ENCODE data around the gene LIME1.

LIME1 gene, protein sequence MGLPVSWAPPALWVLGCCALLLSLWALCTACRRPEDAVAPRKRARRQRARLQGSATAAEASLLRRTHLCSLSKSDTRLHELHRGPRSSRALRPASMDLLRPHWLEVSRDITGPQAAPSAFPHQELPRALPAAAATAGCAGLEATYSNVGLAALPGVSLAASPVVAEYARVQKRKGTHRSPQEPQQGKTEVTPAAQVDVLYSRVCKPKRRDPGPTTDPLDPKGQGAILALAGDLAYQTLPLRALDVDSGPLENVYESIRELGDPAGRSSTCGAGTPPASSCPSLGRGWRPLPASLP

DNA sequence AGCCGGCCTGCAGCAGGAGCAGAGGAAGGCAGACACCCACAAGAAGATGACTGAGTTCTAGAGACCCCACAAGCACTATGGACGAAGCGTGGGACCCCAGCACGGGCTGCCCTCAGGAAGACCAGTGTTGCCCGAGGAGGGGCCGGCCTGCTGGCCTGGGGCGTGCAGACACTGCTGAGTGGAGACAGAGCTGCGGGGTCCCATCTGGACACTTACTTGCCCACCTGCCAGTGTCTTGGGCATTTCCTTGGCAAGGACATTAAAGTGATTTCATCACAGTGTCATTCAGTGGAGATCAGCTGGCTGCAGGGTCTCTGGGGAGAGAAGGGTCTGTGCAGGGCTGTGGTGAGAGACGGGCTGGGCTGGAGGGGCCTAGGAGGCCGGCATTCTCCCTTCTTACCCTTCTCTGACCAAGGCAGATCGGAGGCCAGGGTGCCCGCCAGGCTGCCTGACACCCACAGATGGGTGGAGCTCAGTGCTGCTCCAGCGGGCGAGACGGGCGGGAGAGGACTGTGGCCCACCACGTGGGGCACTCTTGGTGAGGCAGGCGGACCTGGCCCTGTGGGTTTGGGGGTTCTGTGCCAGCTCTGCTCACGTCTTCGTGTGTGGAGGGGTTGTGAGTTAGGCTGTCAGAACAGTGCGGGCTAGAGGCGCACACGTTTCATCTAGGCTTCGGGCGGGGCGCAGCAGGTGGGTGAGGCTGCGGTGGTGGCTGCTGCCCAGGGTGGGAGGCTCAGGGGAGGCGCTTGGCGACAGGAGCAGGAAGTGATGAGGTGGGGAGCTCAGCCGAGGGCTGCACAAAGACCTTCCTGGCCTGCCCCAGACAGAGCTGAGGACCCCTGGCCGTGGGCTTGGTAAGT is at the start of gene LIME1:
Gene LIME1, plus strand, starts transcription at position 806 of the 860 bp plus-strand sequence. CDS start 886 bp downstream, outside the sequence.
- DNase-seq (ENCODE audit: low read depth in 3 of 3, low spot score in 1 of 3), result peak in 2 of 3 donors; percentile 46 to 60

DNA sequence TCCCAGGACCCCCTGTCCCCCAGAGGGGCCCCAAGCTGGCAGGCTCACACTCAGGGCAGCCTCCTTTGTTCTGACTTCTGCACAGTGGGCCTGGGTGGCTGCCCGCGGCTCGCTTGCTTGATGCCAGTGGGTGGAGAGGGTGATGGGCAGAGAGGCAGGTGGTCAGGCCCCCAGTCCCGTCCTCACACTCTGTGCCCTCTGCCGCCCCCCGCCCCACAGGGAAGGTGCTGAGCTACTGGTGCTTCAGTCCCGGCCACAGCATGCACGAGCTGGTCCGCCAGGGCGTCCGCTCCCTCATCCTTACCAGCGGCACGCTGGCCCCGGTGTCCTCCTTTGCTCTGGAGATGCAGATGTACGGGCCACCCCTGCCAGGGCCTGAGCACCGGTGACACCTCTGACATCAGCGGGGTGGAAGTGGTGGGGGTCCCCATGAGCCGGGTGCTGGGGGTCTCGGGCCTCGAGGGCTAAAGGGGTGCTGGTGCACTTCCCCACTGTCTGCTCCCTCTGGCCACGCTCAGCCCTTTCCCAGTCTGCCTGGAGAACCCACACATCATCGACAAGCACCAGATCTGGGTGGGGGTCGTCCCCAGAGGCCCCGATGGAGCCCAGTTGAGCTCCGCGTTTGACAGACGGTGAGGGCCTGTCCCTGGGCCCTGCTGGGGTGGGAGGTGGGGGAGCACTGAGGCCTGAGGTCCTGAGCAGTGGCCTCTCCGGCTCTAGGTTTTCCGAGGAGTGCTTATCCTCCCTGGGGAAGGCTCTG is 48.9 kb upstream of the LIME1 start:
- DNase-seq (ENCODE audit: low read depth in 3 of 3, low spot score in 1 of 3), result no peak

DNA sequence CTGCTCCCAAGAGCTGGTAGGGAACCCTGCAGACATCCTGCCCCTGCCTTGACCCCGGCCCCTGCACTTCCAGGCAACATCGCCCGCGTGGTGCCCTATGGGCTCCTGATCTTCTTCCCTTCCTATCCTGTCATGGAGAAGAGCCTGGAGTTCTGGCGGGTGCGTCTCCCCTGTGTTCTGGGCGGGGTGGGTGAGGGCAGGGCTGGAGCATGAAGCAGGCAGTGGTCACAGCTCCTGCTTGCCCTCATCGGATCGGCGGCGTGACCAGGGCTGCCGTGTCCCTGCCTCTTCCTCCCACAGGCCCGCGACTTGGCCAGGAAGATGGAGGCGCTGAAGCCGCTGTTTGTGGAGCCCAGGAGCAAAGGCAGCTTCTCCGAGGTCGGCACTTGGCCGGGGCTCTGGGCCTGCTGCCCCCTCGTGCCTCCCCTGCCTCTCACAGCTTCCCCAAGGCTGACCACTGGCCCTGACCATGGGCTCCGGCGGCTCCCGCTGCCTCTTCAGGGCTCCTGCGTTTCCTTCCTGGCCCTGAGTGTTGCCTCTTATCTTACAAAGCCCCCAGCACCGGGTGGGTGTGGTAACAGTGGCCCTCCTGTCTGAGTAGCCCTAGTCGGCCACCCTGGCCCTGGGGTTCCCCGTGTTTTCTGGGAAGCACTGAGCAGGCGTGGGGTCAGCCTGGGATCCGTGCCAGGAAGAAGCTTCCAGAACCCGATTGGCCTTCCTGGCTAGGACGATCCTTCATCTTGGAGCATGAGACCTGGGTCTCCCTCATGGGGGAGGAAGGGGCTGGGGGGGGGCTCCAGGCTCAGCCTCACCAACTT is 48.0 kb upstream of the LIME1 start:
- no peak for DNase-seq (ENCODE audit: low read depth in 3 of 3, low spot score in 1 of 3)

DNA sequence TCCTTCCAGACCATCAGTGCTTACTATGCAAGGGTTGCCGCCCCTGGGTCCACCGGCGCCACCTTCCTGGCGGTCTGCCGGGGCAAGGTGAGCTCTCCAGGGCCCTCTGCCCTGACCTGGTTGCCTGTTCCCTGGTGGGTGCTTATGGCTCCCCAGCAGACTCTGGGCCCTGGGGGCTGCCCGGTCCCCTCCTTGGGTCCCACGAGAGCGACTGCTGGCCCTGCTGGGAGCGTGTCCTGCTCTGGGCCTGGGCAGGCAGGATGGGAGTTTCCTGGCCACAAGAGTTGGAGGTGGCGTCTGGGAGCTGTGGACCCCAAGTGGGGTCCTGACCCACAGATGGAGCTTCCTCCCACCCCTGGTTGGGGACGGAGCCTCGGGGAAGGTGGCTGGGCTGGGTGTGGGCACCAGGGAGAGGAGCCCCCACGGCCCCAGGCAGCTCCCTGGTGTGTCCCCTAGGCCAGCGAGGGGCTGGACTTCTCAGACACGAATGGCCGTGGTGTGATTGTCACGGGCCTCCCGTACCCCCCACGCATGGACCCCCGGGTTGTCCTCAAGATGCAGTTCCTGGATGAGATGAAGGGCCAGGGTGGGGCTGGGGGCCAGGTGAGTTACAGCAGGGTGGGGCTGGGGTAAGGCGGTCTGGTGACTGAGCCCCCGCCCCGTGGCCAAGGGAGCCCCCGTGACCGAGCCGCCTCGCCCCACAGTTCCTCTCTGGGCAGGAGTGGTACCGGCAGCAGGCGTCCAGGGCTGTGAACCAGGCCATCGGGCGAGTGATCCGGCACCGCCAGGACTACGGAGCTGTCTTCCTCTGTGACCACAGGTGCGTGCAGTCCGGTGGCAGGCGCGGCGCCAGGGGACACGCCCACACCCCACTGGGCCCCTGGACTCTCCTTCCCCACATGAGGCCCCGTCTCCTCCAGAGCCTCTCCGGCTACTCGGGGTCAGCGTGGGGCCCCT is 47.1 kb upstream of the LIME1 start:
- no peak for DNase-seq (ENCODE audit: low read depth in 3 of 3, low spot score in 1 of 3)

DNA sequence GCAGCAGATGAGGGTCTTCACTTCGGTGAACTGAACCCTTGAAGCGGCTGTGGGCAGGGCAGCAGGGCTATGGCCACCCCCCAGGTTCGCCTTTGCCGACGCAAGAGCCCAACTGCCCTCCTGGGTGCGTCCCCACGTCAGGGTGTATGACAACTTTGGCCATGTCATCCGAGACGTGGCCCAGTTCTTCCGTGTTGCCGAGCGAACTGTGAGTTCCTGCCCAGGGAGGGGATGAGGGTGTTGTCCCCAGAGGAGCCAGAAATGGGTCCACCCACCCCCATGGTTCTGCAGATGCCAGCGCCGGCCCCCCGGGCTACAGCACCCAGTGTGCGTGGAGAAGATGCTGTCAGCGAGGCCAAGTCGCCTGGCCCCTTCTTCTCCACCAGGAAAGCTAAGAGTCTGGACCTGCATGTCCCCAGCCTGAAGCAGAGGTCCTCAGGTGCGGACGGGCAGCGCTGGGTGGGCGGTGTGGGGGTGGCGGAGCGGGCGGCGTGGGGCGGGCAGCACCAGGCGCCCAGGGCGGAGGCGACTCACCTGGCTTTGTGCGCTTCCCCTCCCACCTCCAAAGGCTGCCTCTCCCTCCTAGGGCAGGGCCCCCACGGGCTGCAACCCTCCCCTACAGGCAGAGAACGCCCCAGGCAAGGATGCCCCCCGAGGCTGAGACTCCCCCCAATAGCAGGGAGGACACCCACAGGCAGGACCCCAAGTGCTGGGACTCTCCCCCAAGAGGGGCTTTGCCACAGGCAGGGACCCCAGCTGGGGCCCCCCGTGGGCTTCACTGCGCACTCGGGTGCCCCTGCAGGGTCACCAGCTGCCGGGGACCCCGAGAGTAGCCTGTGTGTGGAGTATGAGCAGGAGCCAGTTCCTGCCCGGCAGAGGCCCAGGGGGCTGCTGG is 46.2 kb upstream of the LIME1 start:
- DNase-seq (ENCODE audit: low read depth in 3 of 3, low spot score in 1 of 3), result no peak

DNA sequence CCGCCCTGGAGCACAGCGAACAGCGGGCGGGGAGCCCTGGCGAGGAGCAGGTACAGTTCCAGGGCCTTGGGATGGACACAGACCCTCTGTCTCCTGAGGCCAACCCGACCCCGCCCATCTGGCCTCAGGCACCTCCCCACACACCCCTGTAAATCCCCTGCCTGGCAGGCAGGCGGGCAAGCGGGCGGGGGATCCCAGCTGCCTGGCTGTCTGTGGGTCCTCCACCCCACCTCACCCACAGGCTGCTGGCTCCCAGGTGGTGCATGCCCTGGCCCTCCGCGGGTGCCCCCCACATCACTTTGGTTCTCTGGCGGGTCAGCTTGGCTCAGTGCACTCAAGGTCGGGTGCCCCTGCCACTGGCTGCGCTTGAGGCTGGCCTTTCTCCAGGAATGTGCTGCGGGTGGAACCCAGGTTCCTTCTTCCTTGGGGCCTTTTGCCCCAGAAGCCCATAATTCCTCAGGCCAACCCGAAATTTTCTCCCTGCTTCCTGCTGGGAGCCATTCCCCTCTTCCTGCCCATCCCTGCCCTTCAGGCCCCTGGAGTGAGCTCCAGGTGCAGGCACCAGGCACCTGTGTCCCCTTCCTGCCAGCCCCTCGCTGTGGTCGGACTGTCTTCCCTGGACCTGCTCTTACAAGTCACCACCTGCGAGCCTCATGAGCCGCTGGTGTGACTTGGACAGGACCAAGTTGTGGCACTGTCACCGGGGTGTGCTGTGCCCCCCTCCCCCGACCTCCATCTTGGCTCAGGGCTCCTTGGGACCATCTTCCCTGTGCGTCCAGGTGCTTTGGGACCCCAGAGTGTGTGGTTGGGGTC is 45.4 kb upstream of the LIME1 start:
- DNase-seq (ENCODE audit: low read depth in 3 of 3, low spot score in 1 of 3), result no peak

DNA sequence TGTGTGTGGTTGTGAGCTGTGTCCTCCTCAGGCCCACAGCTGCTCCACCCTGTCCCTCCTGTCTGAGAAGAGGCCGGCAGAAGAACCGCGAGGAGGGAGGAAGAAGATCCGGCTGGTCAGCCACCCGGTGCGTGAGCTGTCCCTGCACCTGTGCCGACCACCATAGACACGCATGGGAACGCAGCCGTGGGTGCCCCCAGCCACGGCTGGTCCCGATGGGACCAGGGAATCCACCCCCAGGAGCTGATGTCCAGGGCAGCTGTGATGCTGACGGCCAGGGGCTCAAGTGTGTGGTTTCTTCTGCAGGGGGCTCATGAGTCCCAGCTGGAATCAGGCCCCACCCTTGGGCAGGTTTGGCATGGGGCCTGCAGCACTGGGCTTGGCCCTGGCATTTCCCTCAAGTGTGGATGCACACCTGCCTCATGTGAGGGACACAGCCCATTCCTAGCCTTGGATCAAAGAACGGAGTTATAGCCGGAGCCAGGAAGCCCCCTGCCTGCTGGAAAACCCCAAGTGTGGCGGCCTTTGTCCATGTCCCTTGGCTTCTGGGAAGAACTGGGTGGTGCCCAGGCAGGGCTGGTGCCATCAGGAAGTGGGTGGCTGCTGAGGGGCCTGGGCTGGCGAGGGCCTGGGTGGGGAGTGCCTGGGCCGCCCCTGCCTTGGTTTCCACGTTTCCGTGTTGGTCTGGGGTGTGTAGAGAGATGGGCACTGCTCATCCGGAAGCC is 44.6 kb upstream of the LIME1 start:
- no peak for DNase-seq (ENCODE audit: low read depth in 3 of 3, low spot score in 1 of 3)

DNA sequence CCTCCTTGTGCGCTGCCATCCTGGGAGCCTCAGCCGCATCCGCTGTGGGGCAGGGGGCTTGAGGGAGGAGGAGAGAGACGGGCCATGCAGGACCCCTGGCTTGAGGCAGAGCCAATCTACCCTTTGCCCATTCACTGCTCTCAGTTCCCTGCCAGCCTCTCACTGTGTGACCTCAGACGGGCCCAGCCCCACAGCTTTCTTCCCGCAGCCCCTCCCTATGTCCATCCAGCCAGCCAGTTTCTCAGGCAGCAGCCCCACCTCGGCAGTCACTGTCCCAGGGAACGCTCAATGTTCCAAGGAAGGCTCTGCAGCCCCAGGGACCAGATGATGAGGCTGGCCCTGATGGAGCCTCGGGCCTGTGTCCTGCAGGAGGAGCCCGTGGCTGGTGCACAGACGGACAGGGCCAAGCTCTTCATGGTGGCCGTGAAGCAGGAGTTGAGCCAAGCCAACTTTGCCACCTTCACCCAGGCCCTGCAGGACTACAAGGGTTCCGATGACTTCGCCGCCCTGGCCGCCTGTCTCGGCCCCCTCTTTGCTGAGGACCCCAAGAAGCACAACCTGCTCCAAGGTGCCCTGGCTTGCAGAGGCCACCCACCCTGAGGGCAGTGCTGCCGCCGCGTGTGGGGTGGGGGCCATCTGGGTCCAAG is 43.9 kb upstream of the LIME1 start:
- DNase-seq (ENCODE audit: low read depth in 3 of 3, low spot score in 1 of 3), result no peak

DNA sequence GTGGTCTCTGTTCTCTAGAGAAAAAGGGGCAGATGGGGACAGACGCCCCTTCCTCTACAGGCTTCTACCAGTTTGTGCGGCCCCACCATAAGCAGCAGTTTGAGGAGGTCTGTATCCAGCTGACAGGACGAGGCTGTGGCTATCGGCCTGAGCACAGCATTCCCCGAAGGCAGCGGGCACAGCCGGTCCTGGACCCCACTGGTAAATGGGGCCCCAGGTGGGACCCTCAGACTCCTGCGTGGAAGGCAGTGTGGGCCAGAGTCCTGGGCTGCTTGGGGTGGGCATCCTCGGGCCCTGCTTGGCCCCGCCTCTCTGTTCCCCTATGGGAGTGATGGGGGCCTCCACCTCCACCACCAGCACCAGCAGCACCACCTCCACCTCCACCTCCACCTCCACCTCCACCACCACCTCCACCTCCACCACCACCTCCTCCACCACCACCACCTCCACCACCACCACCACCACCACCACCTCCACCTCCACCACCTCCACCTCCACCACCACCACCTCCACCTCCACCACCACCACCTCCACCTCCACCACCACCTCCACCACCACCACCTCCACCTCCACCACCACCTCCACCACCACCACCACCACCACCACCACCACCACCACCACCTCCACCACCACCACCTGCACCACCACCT is 43.3 kb upstream of the LIME1 start:
- no peak for DNase-seq (ENCODE audit: low read depth in 3 of 3, low spot score in 1 of 3)

DNA sequence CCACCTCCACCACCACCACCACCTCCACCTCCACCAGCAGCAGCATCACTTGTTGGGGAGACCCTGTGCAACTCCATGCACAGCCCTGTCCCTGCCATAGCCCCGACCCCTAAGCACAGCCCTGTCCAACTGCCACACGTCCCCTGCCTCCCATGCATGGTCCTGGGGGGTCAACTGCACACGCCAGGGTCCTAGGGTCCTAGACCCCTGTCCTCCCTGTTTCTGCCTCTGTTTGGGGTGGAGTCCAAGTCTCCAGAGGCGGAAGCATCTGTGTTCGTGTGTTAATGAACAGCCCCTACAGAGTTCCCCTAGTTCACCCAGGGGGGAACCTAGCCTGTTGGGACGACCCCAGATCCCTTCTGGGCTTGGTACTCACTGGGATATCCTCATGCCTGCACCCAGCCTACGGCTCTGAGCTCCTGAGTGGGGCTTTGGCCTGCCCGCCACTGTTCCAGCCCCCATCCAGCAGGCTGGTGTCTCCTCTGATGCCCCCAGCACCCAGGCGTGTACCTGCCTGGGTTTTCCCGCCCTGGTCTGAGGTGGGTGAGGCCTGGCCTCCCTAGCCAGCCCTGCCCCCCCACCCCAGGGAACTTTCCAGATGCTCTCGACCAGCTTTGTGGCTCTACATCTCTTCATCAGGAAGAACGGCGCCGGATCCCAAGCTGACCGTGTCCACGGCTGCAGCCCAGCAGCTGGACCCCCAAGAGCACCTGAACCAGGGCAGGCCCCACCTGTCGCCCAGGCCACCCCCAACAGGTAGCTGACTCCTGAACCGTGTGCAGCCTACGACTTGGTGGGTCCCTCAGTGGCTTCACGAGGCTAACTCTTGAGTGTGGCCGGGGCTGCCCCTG is 42.5 kb upstream of the LIME1 start:
- DNase-seq (ENCODE audit: low read depth in 3 of 3, low spot score in 1 of 3), result no peak

DNA sequence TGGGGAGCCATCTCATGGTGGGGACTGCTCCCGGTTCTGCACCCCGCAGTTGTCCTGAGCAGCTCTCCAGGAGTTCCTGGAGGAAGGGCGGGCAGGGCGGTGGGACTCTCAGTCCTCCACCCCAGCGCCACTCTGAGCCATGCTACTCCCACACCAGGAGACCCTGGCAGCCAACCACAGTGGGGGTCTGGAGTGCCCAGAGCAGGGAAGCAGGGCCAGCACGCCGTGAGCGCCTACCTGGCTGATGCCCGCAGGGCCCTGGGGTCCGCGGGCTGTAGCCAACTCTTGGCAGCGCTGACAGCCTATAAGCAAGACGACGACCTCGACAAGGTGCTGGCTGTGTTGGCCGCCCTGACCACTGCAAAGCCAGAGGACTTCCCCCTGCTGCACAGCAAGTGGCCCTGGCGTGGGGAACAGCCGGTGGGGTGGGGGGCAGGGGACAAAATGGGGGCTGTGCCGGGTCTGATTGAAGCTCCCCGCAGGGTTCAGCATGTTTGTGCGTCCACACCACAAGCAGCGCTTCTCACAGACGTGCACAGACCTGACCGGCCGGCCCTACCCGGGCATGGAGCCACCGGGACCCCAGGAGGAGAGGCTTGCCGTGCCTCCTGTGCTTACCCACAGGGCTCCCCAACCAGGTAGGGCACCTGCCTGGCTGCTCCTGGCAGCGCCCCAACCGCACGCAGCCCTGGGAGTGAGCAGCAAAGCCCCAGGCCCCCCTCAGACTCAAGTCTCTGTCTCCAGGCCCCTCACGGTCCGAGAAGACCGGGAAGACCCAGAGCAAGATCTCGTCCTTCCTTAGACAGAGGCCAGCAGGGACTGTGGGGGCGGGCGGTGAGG is 41.7 kb upstream of the LIME1 start:
- DNase-seq (ENCODE audit: low read depth in 3 of 3, low spot score in 1 of 3), result no peak

DNA sequence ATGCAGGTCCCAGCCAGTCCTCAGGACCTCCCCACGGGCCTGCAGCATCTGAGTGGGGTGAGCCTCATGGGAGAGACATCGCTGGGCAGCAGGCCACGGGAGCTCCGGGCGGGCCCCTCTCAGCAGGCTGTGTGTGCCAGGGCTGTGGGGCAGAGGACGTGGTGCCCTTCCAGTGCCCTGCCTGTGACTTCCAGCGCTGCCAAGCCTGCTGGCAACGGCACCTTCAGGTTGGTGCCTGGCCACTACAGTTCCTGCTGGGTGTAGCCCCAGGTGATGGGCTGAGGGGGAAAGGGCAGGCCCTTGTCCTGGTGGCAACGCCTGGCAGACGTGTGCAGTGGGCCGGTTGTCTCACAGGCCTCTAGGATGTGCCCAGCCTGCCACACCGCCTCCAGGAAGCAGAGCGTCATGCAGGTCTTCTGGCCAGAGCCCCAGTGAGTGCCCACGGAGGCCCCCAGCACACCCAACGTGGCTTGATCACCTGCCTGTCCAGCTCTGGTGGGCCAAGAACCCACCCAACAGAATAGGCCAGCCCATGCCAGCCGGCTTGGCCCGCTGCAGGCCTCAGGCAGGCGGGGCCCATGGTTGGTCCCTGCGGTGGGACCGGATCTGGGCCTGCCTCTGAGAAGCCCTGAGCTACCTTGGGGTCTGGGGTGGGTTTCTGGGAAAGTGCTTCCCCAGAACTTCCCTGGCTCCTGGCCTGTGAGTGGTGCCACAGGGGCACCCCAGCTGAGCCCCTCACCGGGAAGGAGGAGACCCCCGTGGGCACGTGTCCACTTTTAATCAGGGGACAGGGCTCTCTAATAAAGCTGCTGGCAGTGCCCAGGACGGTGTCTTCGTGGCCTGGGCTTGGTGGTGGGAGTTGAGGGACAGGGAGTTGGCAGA is 40.8 kb upstream of the LIME1 start:
- no peak for DNase-seq (ENCODE audit: low read depth in 3 of 3, low spot score in 1 of 3)

DNA sequence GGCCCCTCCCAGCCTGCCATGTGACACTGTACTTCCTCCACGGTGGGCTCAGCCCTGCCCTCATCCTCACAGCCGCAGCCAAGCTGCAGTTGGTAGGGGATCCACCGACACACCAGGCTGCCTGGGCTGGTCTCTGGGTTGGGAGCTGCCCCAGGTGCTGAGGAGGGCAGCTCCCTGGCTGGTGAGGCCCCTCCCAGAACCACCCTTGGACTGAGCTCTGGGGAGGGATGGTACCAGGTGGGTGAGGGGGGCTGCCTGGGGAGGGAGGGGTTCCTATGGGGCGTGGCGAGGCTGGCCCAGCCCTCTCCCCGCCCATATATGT is 40.2 kb upstream of the LIME1 start:
- no peak for DNase-seq (ENCODE audit: low read depth in 3 of 3, low spot score in 1 of 3)
